ENCODE data around the gene FLVCR2.

FLVCR2 gene

GRCh38 chr14:75636100-75636692 lies 57.8 kb downstream of the FLVCR2 start:
- WGBS = 71% methylated on average over 12 of the region's 13 CpGs
- Histone ChIP-seq H3K14ac (ENCODE audit: low read length in 2 of 2) (no peak overlapping the region), H3K9me3 (ENCODE audit: control insufficient read depth, low read length) (no peaks in the 10 kb centered on the region), H2AFZ (ENCODE audit: low read depth, low read length) (no peak overlapping the region), H3K36me3 (ENCODE audit: control insufficient read depth in 1 of 2, insufficient read depth in 2 of 2, low read depth in 1 of 2, low read length in 2 of 2) (peaks cover 0 to 4% of the 10 kb centered on the region in 2 experiments), H3K18ac (ENCODE audit: low read depth in 1 of 2, low read length in 2 of 2) (peak overlapping the region in 1 of 2 experiments; percentile 28), H3K23ac (ENCODE audit: low read length in 2 of 2) (no peak overlapping the region), H3K4me3 (ENCODE audit: insufficient read depth in 1 of 2, low read depth in 1 of 2, low read length in 2 of 2) (no peak overlapping the region), H3K4me2 (ENCODE audit: low read length, poor library complexity, severe bottlenecking) (no peak overlapping the region), H4K91ac (ENCODE audit: low read length) (no peak overlapping the region), H2AK5ac (ENCODE audit: low read length, severe bottlenecking) (no peak overlapping the region), H2BK120ac (ENCODE audit: low read depth, low read length) (no peak overlapping the region), H4K8ac (ENCODE audit: low read length) (peak overlapping the region; percentile 27), H2BK15ac (ENCODE audit: low read depth, poor library complexity, severe bottlenecking) (peak overlapping the region; percentile 26), H2BK12ac (ENCODE audit: low read length in 2 of 2) (no peak overlapping the region), H3K79me1 (replicated peaks; ENCODE audit: low read length, poor library complexity, severe bottlenecking) (peaks cover 12% of the 10 kb centered on the region), H2BK5ac (ENCODE audit: low read depth, low read length, poor library complexity, severe bottlenecking) (no peak overlapping the region), H3K27ac (ENCODE audit: low read length, poor library complexity, severe bottlenecking) (peak overlapping the region; percentile 4), H3K4ac (ENCODE audit: low read depth in 1 of 2, low read length in 2 of 2) (peak overlapping the region in 1 of 2 experiments; percentile 10), H3K9ac (ENCODE audit: low read length) (no peak overlapping the region), H3K27me3 (ENCODE audit: control insufficient read depth in 1 of 2, insufficient read depth in 1 of 2, low read length in 2 of 2) (peaks cover 0 to 3% of the 10 kb centered on the region in 2 experiments), H3K4me1 (ENCODE audit: control insufficient read depth, insufficient read depth, low read depth, low read length) (peaks cover 9% of the 10 kb centered on the region)
- peak; percentile 72 for DNase-seq

GRCh38 chr14:75640876-75641275 lies 62.5 kb downstream of the FLVCR2 start:
- Histone ChIP-seq H2AK5ac (ENCODE audit: low read length, severe bottlenecking) (no peak overlapping the region), H3K9me3 (ENCODE audit: control insufficient read depth, low read length) (no peaks in the 10 kb centered on the region), H2AFZ (ENCODE audit: low read depth, low read length) (no peak overlapping the region), H4K8ac (ENCODE audit: low read length) (no peak overlapping the region), H3K4me2 (ENCODE audit: low read length, poor library complexity, severe bottlenecking) (no peak overlapping the region), H3K27ac (ENCODE audit: low read length, poor library complexity, severe bottlenecking) (no peak overlapping the region), H3K23ac (ENCODE audit: low read length in 2 of 2) (no peak overlapping the region), H3K18ac (ENCODE audit: low read depth in 1 of 2, low read length in 2 of 2) (no peak overlapping the region), H3K27me3 (ENCODE audit: control insufficient read depth in 1 of 2, insufficient read depth in 1 of 2, low read length in 2 of 2) (no peaks in the 10 kb centered on the region), H3K36me3 (ENCODE audit: control insufficient read depth in 1 of 2, insufficient read depth in 2 of 2, low read depth in 1 of 2, low read length in 2 of 2) (peaks cover 0 to 10% of the 10 kb centered on the region in 2 experiments), H3K14ac (ENCODE audit: low read length in 2 of 2) (no peak overlapping the region), H2BK5ac (ENCODE audit: low read depth, low read length, poor library complexity, severe bottlenecking) (no peak overlapping the region), H3K4me3 (ENCODE audit: insufficient read depth in 1 of 2, low read depth in 1 of 2, low read length in 2 of 2) (no peak overlapping the region), H3K9ac (ENCODE audit: low read length) (no peak overlapping the region), H3K4ac (ENCODE audit: low read depth in 1 of 2, low read length in 2 of 2) (no peak overlapping the region), H2BK15ac (ENCODE audit: low read depth, poor library complexity, severe bottlenecking) (no peak overlapping the region), H2BK12ac (ENCODE audit: low read length in 2 of 2) (no peak overlapping the region), H2BK120ac (ENCODE audit: low read depth, low read length) (no peak overlapping the region), H3K79me1 (replicated peaks; ENCODE audit: low read length, poor library complexity, severe bottlenecking) (peaks cover 11% of the 10 kb centered on the region), H3K4me1 (ENCODE audit: control insufficient read depth, insufficient read depth, low read depth, low read length) (peaks cover 10% of the 10 kb centered on the region), H4K91ac (ENCODE audit: low read length) (no peak overlapping the region)
- WGBS = 90% methylated on average over 3 of the region's 3 CpGs
- no peak for DNase-seq

GRCh38 chr14:75643985-75644384 lies 65.6 kb downstream of the FLVCR2 start:
- no peak overlapping the region for H4K91ac ChIP-seq (ENCODE audit: low read length)
- no peak overlapping the region for H2BK12ac ChIP-seq (ENCODE audit: low read length in 2 of 2)
- 96% methylated on average over 3 of the region's 4 CpGs for whole genome bisulfite sequencing

GRCh38 chr14:75645056-75645455 lies 66.6 kb downstream of the FLVCR2 start:
- H3K27ac ChIP-seq (ENCODE audit: low read length, poor library complexity, severe bottlenecking) = no peak overlapping the region
- no peak overlapping the region for H2BK5ac ChIP-seq (ENCODE audit: low read depth, low read length, poor library complexity, severe bottlenecking)
- no peak overlapping the region for H3K4me3 ChIP-seq (ENCODE audit: insufficient read depth in 1 of 2, low read depth in 1 of 2, low read length in 2 of 2)
- H3K14ac ChIP-seq (ENCODE audit: low read length in 2 of 2) = no peak overlapping the region
- H3K36me3 ChIP-seq (ENCODE audit: control insufficient read depth in 1 of 2, insufficient read depth in 2 of 2, low read depth in 1 of 2, low read length in 2 of 2) = peaks cover 8 to 11% of the 10 kb centered on the region in 2 experiments
- peaks cover 11% of the 10 kb centered on the region for H3K79me1 ChIP-seq (replicated peaks; ENCODE audit: low read length, poor library complexity, severe bottlenecking)
- H3K18ac ChIP-seq (ENCODE audit: low read depth in 1 of 2, low read length in 2 of 2) = no peak overlapping the region
- H3K9ac ChIP-seq (ENCODE audit: low read length) = no peak overlapping the region
- no peaks in the 10 kb centered on the region for H3K27me3 ChIP-seq (ENCODE audit: control insufficient read depth in 1 of 2, insufficient read depth in 1 of 2, low read length in 2 of 2)
- no peak overlapping the region for H3K4me2 ChIP-seq (ENCODE audit: low read length, poor library complexity, severe bottlenecking)
- H2BK120ac ChIP-seq (ENCODE audit: low read depth, low read length) = no peak overlapping the region
- peaks cover 18% of the 10 kb centered on the region for H3K4me1 ChIP-seq (ENCODE audit: control insufficient read depth, insufficient read depth, low read depth, low read length)
- no peak overlapping the region for H4K91ac ChIP-seq (ENCODE audit: low read length)
- H3K9me3 ChIP-seq (ENCODE audit: control insufficient read depth, low read length) = no peaks in the 10 kb centered on the region
- DNase-seq = no peak
- no peak overlapping the region for H3K23ac ChIP-seq (ENCODE audit: low read length in 2 of 2)
- no peak overlapping the region for H2BK15ac ChIP-seq (ENCODE audit: low read depth, poor library complexity, severe bottlenecking)
- H2AK5ac ChIP-seq (ENCODE audit: low read length, severe bottlenecking) = peak overlapping the region; percentile 4
- no peak overlapping the region for H2AFZ ChIP-seq (ENCODE audit: low read depth, low read length)
- no peak overlapping the region for H3K4ac ChIP-seq (ENCODE audit: low read depth in 1 of 2, low read length in 2 of 2)
- H2BK12ac ChIP-seq (ENCODE audit: low read length in 2 of 2) = no peak overlapping the region
- H4K8ac ChIP-seq (ENCODE audit: low read length) = no peak overlapping the region

More at GRCh38 chr14:75643985-75644384, 65.6 kb downstream of the FLVCR2 start:
- no peak overlapping the region for H3K14ac ChIP-seq (ENCODE audit: low read length in 2 of 2)
- no peaks in the 10 kb centered on the region for H3K27me3 ChIP-seq (ENCODE audit: control insufficient read depth in 1 of 2, insufficient read depth in 1 of 2, low read length in 2 of 2)
- H3K4me3 ChIP-seq (ENCODE audit: insufficient read depth in 1 of 2, low read depth in 1 of 2, low read length in 2 of 2) = no peak overlapping the region
- H3K4ac ChIP-seq (ENCODE audit: low read depth in 1 of 2, low read length in 2 of 2) = no peak overlapping the region
- H3K4me2 ChIP-seq (ENCODE audit: low read length, poor library complexity, severe bottlenecking) = no peak overlapping the region
- no peak overlapping the region for H2BK5ac ChIP-seq (ENCODE audit: low read depth, low read length, poor library complexity, severe bottlenecking)
- no peak overlapping the region for H3K18ac ChIP-seq (ENCODE audit: low read depth in 1 of 2, low read length in 2 of 2)
- no peak overlapping the region for H2BK120ac ChIP-seq (ENCODE audit: low read depth, low read length)
- H3K4me1 ChIP-seq (ENCODE audit: control insufficient read depth, insufficient read depth, low read depth, low read length) = peaks cover 17% of the 10 kb centered on the region
- H3K9me3 ChIP-seq (ENCODE audit: control insufficient read depth, low read length) = no peaks in the 10 kb centered on the region
- no peak for DNase-seq
- H4K8ac ChIP-seq (ENCODE audit: low read length) = no peak overlapping the region
- no peak overlapping the region for H3K27ac ChIP-seq (ENCODE audit: low read length, poor library complexity, severe bottlenecking)
- H3K79me1 ChIP-seq (replicated peaks; ENCODE audit: low read length, poor library complexity, severe bottlenecking) = peaks cover 11% of the 10 kb centered on the region
- no peak overlapping the region for H2AFZ ChIP-seq (ENCODE audit: low read depth, low read length)
- H3K9ac ChIP-seq (ENCODE audit: low read length) = no peak overlapping the region
- no peak overlapping the region for H2AK5ac ChIP-seq (ENCODE audit: low read length, severe bottlenecking)
- H2BK15ac ChIP-seq (ENCODE audit: low read depth, poor library complexity, severe bottlenecking) = no peak overlapping the region
- H3K23ac ChIP-seq (ENCODE audit: low read length in 2 of 2) = no peak overlapping the region
- H3K36me3 ChIP-seq (ENCODE audit: control insufficient read depth in 1 of 2, insufficient read depth in 2 of 2, low read depth in 1 of 2, low read length in 2 of 2) = peaks cover 0 to 8% of the 10 kb centered on the region in 2 experiments
